WERI-Rb-1 (cell line): Measurements from ENCODE around the gene HOXA10.
A peak's percentile ranks its signal among the peaks of the same experiment; 100 is the strongest.

ENCODE experiments used
- DNase-seq: peaks from one replicate; pipeline ENCODE4 v3.0.0-alpha.2; 2020
- H3K27ac ChIP-seq: fragments of 250-450 bp; sonication (Bioruptor Pico); 2 replicates; pipeline ENCODE4 v1.5.1; 2020; ENCODE audit warnings: mild to moderate bottlenecking, moderate library complexity
- H3K27me3 ChIP-seq: fragments of 250-450 bp; sonication (Bioruptor Pico); 2 replicates; pipeline ENCODE4 v1.5.1; 2021; ENCODE audit warnings: mild to moderate bottlenecking, low read depth, moderate library complexity; ENCODE audit not compliant: insufficient read depth, severe bottlenecking
- H3K36me3 ChIP-seq: fragments of 250-450 bp; sonication (Bioruptor Pico); 2 replicates; pipeline ENCODE4 v1.5.1; 2020; ENCODE audit warnings: mild to moderate bottlenecking, moderate library complexity
- H3K4me3 ChIP-seq: 2 replicates; pipeline ENCODE4 v1.5.1; 2011; ENCODE audit warnings: low read depth, mild to moderate bottlenecking, control low read depth, low read length
- H3K9me3 ChIP-seq: fragments of 250-450 bp; sonication (Bioruptor Pico); 2 replicates; pipeline ENCODE4 v1.5.1; 2021; ENCODE audit warnings: mild to moderate bottlenecking, moderate library complexity; ENCODE audit not compliant: severe bottlenecking
- TF ChIP-seq, protein P1 (sequence below): IDR thresholded peaks from 2 replicates; pipeline ENCODE4 v1.5.1; 2011; ENCODE audit warnings: low read depth, mild to moderate bottlenecking, control low read depth, inconsistent platforms, low read length

The HOXA10 gene

DNA sequence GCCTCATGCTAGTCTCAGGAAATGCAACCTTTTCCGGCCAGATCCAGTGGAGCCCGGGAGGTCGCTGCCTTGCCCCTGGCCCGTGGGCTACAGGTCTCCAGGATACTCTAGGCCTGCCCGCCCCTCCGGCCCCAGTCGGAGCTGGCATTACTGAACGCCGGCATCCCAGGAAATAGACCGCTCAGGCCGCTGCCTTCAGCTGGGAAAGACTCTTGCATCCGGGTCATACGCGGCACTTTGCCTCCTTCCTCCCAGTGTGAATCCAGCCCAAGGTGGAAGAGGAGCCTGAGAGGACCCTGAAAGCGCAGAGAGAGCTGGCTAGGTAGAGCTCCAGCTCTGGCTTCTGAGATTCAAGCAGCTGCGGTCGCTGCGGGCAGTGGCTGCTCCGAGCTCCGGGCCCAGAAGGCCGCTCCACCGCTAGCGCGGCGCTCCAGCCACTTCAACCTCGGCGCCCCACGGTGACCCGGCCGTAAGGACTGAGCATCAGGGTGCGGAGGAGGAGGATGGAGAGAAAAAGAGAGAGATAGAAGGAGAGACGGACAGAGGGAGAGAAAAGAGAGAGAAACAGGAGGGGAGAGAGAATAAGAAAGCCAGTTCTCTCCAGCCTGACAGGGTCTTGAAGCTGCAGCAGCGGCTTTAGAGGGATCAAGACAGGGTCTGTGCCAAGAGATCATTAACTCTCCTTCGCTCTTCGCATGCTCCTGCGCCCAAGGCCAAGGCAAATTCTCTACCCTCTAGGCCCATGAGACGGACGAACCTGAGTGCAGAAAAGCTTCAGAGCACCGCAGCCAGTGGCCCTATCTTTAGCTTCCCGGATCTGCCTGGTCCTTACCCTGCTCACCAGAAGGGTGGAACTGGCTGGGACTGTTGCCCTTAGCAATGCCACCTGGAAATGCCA lies 1.8 kb upstream of the HOXA10 start:
- peak; percentile 4 for DNase-seq
- peaks cover 8% of the 10 kb centered on the region for H3K9me3 ChIP-seq
- no peaks in the 10 kb centered on the region for H3K36me3 ChIP-seq
- TF ChIP-seq, protein P1, sequence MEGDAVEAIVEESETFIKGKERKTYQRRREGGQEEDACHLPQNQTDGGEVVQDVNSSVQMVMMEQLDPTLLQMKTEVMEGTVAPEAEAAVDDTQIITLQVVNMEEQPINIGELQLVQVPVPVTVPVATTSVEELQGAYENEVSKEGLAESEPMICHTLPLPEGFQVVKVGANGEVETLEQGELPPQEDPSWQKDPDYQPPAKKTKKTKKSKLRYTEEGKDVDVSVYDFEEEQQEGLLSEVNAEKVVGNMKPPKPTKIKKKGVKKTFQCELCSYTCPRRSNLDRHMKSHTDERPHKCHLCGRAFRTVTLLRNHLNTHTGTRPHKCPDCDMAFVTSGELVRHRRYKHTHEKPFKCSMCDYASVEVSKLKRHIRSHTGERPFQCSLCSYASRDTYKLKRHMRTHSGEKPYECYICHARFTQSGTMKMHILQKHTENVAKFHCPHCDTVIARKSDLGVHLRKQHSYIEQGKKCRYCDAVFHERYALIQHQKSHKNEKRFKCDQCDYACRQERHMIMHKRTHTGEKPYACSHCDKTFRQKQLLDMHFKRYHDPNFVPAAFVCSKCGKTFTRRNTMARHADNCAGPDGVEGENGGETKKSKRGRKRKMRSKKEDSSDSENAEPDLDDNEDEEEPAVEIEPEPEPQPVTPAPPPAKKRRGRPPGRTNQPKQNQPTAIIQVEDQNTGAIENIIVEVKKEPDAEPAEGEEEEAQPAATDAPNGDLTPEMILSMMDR = no peak
- H3K27ac ChIP-seq = no peak overlapping the region
- peaks cover 70% of the 10 kb centered on the region for H3K27me3 ChIP-seq
- no peak overlapping the region for H3K4me3 ChIP-seq

DNA sequence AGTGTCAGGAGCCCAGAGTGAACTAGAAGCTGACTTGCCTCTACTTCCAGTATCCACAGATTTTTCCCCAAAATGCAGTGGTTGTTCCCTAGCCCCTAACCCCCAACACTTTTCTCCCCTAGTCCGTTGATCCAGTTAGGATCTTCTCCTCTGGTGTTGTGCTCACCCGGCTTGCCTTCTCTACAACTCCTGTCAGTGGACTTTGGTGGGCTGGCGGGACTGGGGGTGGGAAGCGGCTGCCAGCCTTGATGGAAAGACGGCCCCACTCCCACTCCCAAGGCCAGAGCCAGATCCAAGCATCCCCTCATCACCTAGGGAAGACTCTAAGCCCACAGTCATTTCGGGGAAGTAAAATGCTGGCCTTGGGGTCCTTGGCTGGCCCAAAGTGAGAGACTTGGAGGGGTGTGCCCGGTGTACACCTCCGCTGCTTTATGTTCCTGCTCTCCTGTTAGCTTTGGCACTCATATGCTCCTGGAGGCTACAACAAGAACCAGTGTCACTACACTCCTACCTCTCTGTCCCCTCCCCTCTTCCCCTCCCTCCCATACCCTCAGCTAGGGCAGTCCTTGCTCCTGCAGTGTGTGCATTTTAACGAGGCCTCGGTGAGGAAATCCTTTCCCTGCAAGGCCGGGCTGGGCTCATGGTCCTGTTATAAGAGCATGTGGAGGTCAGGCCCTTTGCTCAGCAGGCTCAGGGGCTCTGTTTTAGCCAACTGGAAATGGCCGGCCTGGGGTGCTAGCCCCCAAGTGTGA lies 930 bp upstream of the HOXA10 start:
- TF ChIP-seq, protein P1 = no peak
- Histone ChIP-seq H3K27ac (no peak overlapping the region), H3K27me3 (peaks cover 67% of the 10 kb centered on the region), H3K4me3 (no peak overlapping the region), H3K36me3 (no peaks in the 10 kb centered on the region), H3K9me3 (peaks cover 8% of the 10 kb centered on the region)
- DNase-seq = peak; percentile 4

DNA sequence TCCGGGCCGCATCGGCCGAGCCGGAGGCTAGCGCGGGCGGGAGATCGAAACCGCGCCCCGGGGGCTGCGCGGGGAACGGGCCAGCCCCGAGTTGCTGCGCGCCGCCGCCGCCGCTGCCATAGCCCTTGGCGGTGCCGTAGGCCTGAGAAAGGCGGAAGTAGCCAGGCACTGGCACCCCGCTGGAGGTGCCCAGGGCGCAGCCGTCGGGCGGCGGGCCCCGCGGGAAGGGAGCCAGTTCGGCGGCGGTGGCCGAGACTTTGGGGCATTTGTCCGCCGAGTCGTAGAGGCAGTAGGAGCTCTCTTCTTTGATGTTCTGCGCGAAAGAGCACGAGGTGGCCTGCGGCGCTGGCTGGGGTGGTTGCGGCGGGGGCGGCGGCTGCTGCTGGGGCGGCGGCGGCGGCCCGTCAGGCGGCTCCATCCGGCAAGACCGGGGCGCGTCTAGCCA lies 587 bp downstream of the HOXA10 start:
- TF ChIP-seq, protein P1 = no peak
- Histone ChIP-seq H3K4me3 (peak overlapping the region; percentile 53), H3K27me3 (peaks cover 63% of the 10 kb centered on the region), H3K27ac (no peak overlapping the region), H3K36me3 (no peaks in the 10 kb centered on the region), H3K9me3 (peaks cover 8% of the 10 kb centered on the region)
- peak; percentile 14 for DNase-seq

DNA sequence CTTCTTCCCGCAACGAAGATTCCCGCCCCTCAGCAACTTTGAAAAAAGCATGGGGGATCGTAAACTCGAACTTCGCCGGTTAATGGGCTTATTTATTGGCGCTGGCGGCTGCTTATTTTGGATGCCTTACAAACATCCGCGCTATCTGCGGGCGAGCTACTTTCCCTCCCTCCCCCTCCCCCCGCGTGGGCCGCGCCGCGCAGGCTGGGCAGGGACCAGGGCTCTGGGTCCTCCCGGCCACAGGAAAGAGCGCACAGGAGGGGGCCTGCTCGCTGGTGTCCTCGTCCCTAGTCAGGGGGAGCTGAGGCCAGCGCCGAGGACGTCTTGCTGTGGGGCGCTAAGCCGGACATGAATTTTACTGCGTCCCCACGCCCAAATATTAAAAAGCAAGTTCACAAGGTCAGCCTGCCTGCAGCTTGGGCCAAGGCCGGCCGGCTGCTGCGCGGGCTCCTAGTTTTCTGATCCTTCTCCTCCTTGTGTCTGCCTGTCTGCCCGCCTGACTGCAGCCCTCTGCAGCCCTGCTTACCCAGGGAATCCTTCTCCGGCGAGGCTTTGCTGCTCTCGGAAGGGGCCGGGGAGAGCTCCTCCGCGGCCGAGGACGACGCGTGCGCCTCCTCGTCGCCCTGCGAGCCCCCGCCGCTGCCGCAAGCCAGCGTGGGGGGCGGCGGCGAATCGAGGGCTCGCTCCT lies 1.2 kb downstream of the HOXA10 start:
- TF ChIP-seq, protein P1 = no peak
- peaks cover 8% of the 10 kb centered on the region for H3K9me3 ChIP-seq
- no peak overlapping the region for H3K27ac ChIP-seq
- H3K27me3 ChIP-seq = peaks cover 67% of the 10 kb centered on the region
- H3K4me3 ChIP-seq = peak overlapping the region; percentile 53
- H3K36me3 ChIP-seq = no peaks in the 10 kb centered on the region
- DNase-seq = peak; percentile 44

DNA sequence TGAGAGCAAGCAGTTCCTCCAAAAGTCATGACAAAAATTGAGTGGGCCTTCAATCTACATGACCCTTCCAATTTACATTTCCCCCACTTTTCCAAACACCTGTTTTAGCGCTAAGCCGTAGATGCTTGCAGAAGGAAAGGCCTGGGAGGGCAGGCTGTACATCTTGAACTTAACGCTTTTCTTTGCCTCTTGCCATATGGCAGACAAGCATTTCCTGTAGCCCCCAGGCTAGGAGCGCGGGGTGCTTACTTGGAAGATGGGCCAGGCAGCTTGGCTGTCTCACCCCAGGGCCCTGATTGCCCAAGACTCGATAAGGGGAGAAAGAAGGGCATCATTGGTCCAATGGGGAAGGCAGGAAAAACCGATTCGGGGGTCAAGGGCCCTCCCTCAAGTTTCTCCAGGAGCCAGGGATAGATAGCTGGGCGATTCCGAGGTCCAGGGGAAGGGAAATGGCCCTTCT lies 1.8 kb downstream of the HOXA10 start:
- H3K27me3 ChIP-seq = peaks cover 71% of the 10 kb centered on the region
- peak overlapping the region; percentile 53 for H3K4me3 ChIP-seq
- no peaks in the 10 kb centered on the region for H3K36me3 ChIP-seq
- TF ChIP-seq, protein P1 = no peak
- no peak for DNase-seq
- peaks cover 8% of the 10 kb centered on the region for H3K9me3 ChIP-seq
- H3K27ac ChIP-seq = no peak overlapping the region
